LHCN-M2 (cell line): Measurements from ENCODE around the gene BLZF1. TPM values are rescaled to one million over a fixed set of nuclear protein-coding genes. Genes with fewer than 3 reads are reported as not detected.
"Not testable (repeated sequence)": the region's sequence is repeated elsewhere in the genome, so short reads cannot be mapped to it uniquely, and the experiment has no call there.

Source experiments
- DNase-seq: peaks from one replicate; pipeline ENCODE4 v3.0.0-alpha.2; 2012; ENCODE audit warnings: low read depth
- polyA plus RNA-seq: library from polyadenylated mRNA; unstranded; fragments of >200 nt; gene quantifications from one replicate; pipeline ENCODE4 v1.2.1, GENCODE V29; 2012; ENCODE audit warnings: missing spikeins
- total RNA-seq: library from RNA; depleted of rRNA; stranded (reverse); fragments of >200 nt; gene quantifications from 2 replicates; pipeline ENCODE4 v1.2.3, GENCODE V29; 2014; rRNA removed

Gene BLZF1
- 31.4 and 32.8 TPM in 2 replicates for total RNA-seq
- polyA plus RNA-seq: 8.8 TPM

GRCh38 chr1:169367686-169368405, at the start of gene BLZF1, which contains the start of gene NME7:
Gene BLZF1 (plus strand): TSS chr1:169368195. CDS start chr1:169369523, 1,328 bp downstream.
Gene NME7 (minus strand): TSS chr1:169367797. CDS start chr1:169367710, 87 bp downstream.
- DNase-seq: peak; percentile 95

- DNase-seq: no peak
Observed at GRCh38 chr1:169318536-169319244, 49.3 kb upstream of the BLZF1 start.

GRCh38 chr1:169321539-169321938, 46.5 kb upstream of the BLZF1 start:
- peak; percentile 68 for DNase-seq

GRCh38 chr1:169322138-169322537, 45.9 kb upstream of the BLZF1 start:
- DNase-seq: no peak

GRCh38 chr1:169325117-169325516, 42.9 kb upstream of the BLZF1 start:
- no peak for DNase-seq

- no peak for DNase-seq
Observed at GRCh38 chr1:169326261-169326955, 41.6 kb upstream of the BLZF1 start.

- DNase-seq: peak; percentile 39
Observed at GRCh38 chr1:169326956-169327268, 41.1 kb upstream of the BLZF1 start.

- DNase-seq: no peak
Observed at GRCh38 chr1:169327875-169328274, 40.1 kb upstream of the BLZF1 start.

- DNase-seq: no peak
Observed at GRCh38 chr1:169329383-169329782, 38.6 kb upstream of the BLZF1 start.

GRCh38 chr1:169330927-169331326, 37.1 kb upstream of the BLZF1 start:
- DNase-seq: no peak

- not testable (repeated sequence) for DNase-seq
Observed at GRCh38 chr1:169334727-169335126, 33.3 kb upstream of the BLZF1 start.

GRCh38 chr1:169336947-169337715, 30.9 kb upstream of the BLZF1 start:
- not testable (repeated sequence) for DNase-seq

GRCh38 chr1:169338617-169339016, 29.4 kb upstream of the BLZF1 start:
- no peak for DNase-seq

GRCh38 chr1:169339773-169340172, 28.2 kb upstream of the BLZF1 start:
- no peak for DNase-seq

- DNase-seq: no peak
Observed at GRCh38 chr1:169340882-169341281, 27.1 kb upstream of the BLZF1 start.

GRCh38 chr1:169342096-169342495, 25.9 kb upstream of the BLZF1 start:
- not testable (repeated sequence) for DNase-seq

GRCh38 chr1:169345511-169345910, 22.5 kb upstream of the BLZF1 start:
- no peak for DNase-seq

GRCh38 chr1:169346036-169346589, 21.9 kb upstream of the BLZF1 start:
- DNase-seq: no peak

GRCh38 chr1:169347688-169348382, 20.2 kb upstream of the BLZF1 start:
- no peak for DNase-seq

GRCh38 chr1:169348383-169349036, 19.5 kb upstream of the BLZF1 start:
- peak; percentile 54 for DNase-seq
